Neuronal stem cell (in vitro differentiated cells): ENCODE measurements around the gene OR2W1.

Source experiments
- DNase-seq: peaks from one replicate; pipeline ENCODE4 v3.0.0-alpha.2; 2013; ENCODE audit warnings: low spot score
- H2AFZ ChIP-seq: one replicate; pipeline ENCODE4 v1.6.1; 2013; ENCODE audit warnings: mild to moderate bottlenecking, low read length, inconsistent platforms
- H2AK5ac ChIP-seq: 2 replicates; pipeline ENCODE4 v1.6.1; 2013; ENCODE audit warnings: low read depth, mild to moderate bottlenecking, inconsistent platforms, low read length, moderate library complexity, mixed read lengths
- H2BK120ac ChIP-seq: 2 replicates; pipeline ENCODE4 v1.6.1; 2013; ENCODE audit warnings: low read depth, mild to moderate bottlenecking, inconsistent platforms, low read length, moderate library complexity, mixed read lengths
- H2BK12ac ChIP-seq: one replicate; pipeline ENCODE4 v1.6.1; 2013; ENCODE audit warnings: low read length, inconsistent platforms
- H2BK15ac ChIP-seq: 2 replicates; pipeline ENCODE4 v1.6.1; 2013; ENCODE audit warnings: mild to moderate bottlenecking, low read length, inconsistent platforms, mixed read lengths
- H2BK5ac ChIP-seq: one replicate; pipeline ENCODE4 v1.6.1; 2013; ENCODE audit warnings: inconsistent platforms, mild to moderate bottlenecking, low read length, moderate library complexity
- H3K14ac ChIP-seq: one replicate; pipeline ENCODE4 v1.6.1; 2013; ENCODE audit warnings: low read length, inconsistent platforms
- H3K18ac ChIP-seq: 2 replicates; pipeline ENCODE4 v1.6.1; 2013; ENCODE audit warnings: low read length, inconsistent platforms
- H3K23ac ChIP-seq: 2 replicates; pipeline ENCODE4 v1.6.1; 2013; ENCODE audit warnings: low read depth, mild to moderate bottlenecking, mixed read lengths, low read length, inconsistent platforms; ENCODE audit not compliant: poor library complexity
- H3K27ac ChIP-seq: replicated peaks from 3 replicates; pipeline ENCODE4 v1.5.1; 2013; ENCODE audit warnings: low read length, inconsistent platforms
- H3K27me3 ChIP-seq, 3 experiments: 2 replicates each; pipeline ENCODE4 v1.6.1; 2013; ENCODE audit warnings: low read length in 3 of 3, mild to moderate bottlenecking in 2 of 3, inconsistent platforms in 1 of 3, low read depth in 1 of 3, mixed read lengths in 1 of 3, moderate library complexity in 1 of 3; ENCODE audit not compliant: control insufficient read depth in 3 of 3, insufficient read depth in 3 of 3
- H3K36me3 ChIP-seq, 2 donors: replicated peaks in 1 of 2; 2 replicates each; pipeline ENCODE4 v1.6.1; 2013; ENCODE audit warnings: low read length in 2 of 2; ENCODE audit not compliant: control insufficient read depth in 2 of 2, insufficient read depth in 2 of 2
- H3K4ac ChIP-seq: 2 replicates; pipeline ENCODE4 v1.6.1; 2013; ENCODE audit warnings: inconsistent platforms, mild to moderate bottlenecking, low read length, moderate library complexity
- H3K4me1 ChIP-seq, 2 donors: 1 replicate in 1 of 2; 2 replicates in 1 of 2; pipeline ENCODE4 v1.6.1; 2013; ENCODE audit warnings: low read length in 2 of 2, low read depth in 1 of 2; ENCODE audit not compliant: control insufficient read depth in 2 of 2, insufficient read depth in 1 of 2
- H3K4me2 ChIP-seq: one replicate; pipeline ENCODE4 v1.6.1; 2013; ENCODE audit warnings: mild to moderate bottlenecking, low read length, inconsistent platforms; ENCODE audit not compliant: insufficient read depth, poor library complexity, severe bottlenecking
- H3K4me3 ChIP-seq, 2 donors: 2 replicates each; pipeline ENCODE4 v1.5.1; 2013; ENCODE audit warnings: low read length in 2 of 2, mild to moderate bottlenecking in 2 of 2, inconsistent platforms in 1 of 2, moderate library complexity in 1 of 2
- H3K79me1 ChIP-seq: one replicate; pipeline ENCODE4 v1.6.1; 2013; ENCODE audit warnings: low read depth, mild to moderate bottlenecking, inconsistent platforms, low read length, moderate library complexity
- H3K9ac ChIP-seq: one replicate; pipeline ENCODE4 v1.6.1; 2013; ENCODE audit warnings: mild to moderate bottlenecking, low read depth, low read length, inconsistent platforms; ENCODE audit not compliant: poor library complexity
- H3K9me3 ChIP-seq, 2 donors: replicated peaks in 1 of 2; 2 replicates each; pipeline versions ENCODE3 to v1.6.1; 2013; ENCODE audit warnings: low read length in 2 of 2, mild to moderate bottlenecking in 2 of 2, inconsistent platforms in 1 of 2, low read depth in 1 of 2, mixed read lengths in 1 of 2, moderate library complexity in 1 of 2; ENCODE audit not compliant: control insufficient read depth in 2 of 2, insufficient read depth in 1 of 2
- H4K8ac ChIP-seq: one replicate; pipeline ENCODE4 v1.6.1; 2013; ENCODE audit warnings: low read depth, mild to moderate bottlenecking, inconsistent platforms, low read length, moderate library complexity
- H4K91ac ChIP-seq: one replicate; pipeline ENCODE4 v1.6.1; 2013; ENCODE audit warnings: low read length, low read depth, mild to moderate bottlenecking, inconsistent platforms; ENCODE audit not compliant: poor library complexity
- WGBS, 2 donors: extraction: QIAGEN DNeasy Blood & Tissue Kit; methylation state at CpG; one replicate each; pipeline ENCODE4 v1.1.7; 2013; ENCODE audit warnings: missing lambda C conversion rate in 2 of 2, mixed read lengths in 1 of 2; ENCODE audit not compliant: insufficient read length in 2 of 2, insufficient replicate concordance in 1 of 2; ENCODE audit errors: extremely low coverage in 2 of 2; 5-methylcytosine and 5-hydroxymethylcytosine counted together

Gene OR2W1

GRCh38 chr6:28996844-28997510, 48.0 kb downstream of the OR2W1 start:
- Histone ChIP-seq H4K8ac (no peak overlapping the region), H3K4me1 (no peaks in the 10 kb centered on the region), H2BK12ac (no peak overlapping the region), H2AK5ac (no peak overlapping the region), H4K91ac (no peak overlapping the region), H3K18ac (no peak overlapping the region), H3K79me1 (no peaks in the 10 kb centered on the region), H3K9ac (no peak overlapping the region), H2BK5ac (no peak overlapping the region), H3K14ac (no peak overlapping the region), H3K4ac (no peak overlapping the region), H2BK120ac (no peak overlapping the region), H2AFZ (no peak overlapping the region), H3K4me2 (no peak overlapping the region), H3K27ac (no peak overlapping the region), H3K36me3 (peaks cover 0 to 6% of the 10 kb centered on the region in 2 donors), H3K9me3 (peaks cover 6 to 8% of the 10 kb centered on the region in 2 donors), H3K23ac (no peak overlapping the region), H3K4me3 (no peak overlapping the region), H3K27me3 (no peaks in the 10 kb centered on the region), H2BK15ac (no peak overlapping the region)
- WGBS, 2 donors = no CpG with 5 or more reads among the region's 2 CpGs
- DNase-seq = no peak

- H3K9me3 ChIP-seq = peaks cover 6 to 8% of the 10 kb centered on the region in 2 donors
- H3K4ac ChIP-seq = no peak overlapping the region
- no peak overlapping the region for H2AFZ ChIP-seq
- no peaks in the 10 kb centered on the region for H3K27me3 ChIP-seq
- no peak for DNase-seq
- no peak overlapping the region for H3K9ac ChIP-seq
- H3K4me1 ChIP-seq = no peaks in the 10 kb centered on the region
- H2BK12ac ChIP-seq = no peak overlapping the region
- H2AK5ac ChIP-seq = no peak overlapping the region
- no peak overlapping the region for H4K8ac ChIP-seq
- H3K27ac ChIP-seq = no peak overlapping the region
- no peak overlapping the region for H3K4me2 ChIP-seq
- no peak overlapping the region for H2BK15ac ChIP-seq
- WGBS, 2 donors = no CpG with 5 or more reads among the region's 8 CpGs
- no peak overlapping the region for H3K18ac ChIP-seq
- H4K91ac ChIP-seq = no peak overlapping the region
- no peaks in the 10 kb centered on the region for H3K79me1 ChIP-seq
- H3K36me3 ChIP-seq = peaks cover 0 to 6% of the 10 kb centered on the region in 2 donors
- H3K14ac ChIP-seq = no peak overlapping the region
- H3K4me3 ChIP-seq = no peak overlapping the region
- no peak overlapping the region for H2BK120ac ChIP-seq
- no peak overlapping the region for H3K23ac ChIP-seq
- no peak overlapping the region for H2BK5ac ChIP-seq
Measured at GRCh38 chr6:28995093-28995650, 49.8 kb downstream of the OR2W1 start.
